ENCODE measurements around the gene APOBEC3C.

GRCh38 chr22:38984224-38984623 lies 29.8 kb upstream of the APOBEC3C start:
- TF ChIP-seq, protein P1, sequence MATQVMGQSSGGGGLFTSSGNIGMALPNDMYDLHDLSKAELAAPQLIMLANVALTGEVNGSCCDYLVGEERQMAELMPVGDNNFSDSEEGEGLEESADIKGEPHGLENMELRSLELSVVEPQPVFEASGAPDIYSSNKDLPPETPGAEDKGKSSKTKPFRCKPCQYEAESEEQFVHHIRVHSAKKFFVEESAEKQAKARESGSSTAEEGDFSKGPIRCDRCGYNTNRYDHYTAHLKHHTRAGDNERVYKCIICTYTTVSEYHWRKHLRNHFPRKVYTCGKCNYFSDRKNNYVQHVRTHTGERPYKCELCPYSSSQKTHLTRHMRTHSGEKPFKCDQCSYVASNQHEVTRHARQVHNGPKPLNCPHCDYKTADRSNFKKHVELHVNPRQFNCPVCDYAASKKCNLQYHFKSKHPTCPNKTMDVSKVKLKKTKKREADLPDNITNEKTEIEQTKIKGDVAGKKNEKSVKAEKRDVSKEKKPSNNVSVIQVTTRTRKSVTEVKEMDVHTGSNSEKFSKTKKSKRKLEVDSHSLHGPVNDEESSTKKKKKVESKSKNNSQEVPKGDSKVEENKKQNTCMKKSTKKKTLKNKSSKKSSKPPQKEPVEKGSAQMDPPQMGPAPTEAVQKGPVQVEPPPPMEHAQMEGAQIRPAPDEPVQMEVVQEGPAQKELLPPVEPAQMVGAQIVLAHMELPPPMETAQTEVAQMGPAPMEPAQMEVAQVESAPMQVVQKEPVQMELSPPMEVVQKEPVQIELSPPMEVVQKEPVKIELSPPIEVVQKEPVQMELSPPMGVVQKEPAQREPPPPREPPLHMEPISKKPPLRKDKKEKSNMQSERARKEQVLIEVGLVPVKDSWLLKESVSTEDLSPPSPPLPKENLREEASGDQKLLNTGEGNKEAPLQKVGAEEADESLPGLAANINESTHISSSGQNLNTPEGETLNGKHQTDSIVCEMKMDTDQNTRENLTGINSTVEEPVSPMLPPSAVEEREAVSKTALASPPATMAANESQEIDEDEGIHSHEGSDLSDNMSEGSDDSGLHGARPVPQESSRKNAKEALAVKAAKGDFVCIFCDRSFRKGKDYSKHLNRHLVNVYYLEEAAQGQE (IDR thresholded peaks at IDR 0.05; ENCODE audit: insufficient replicate concordance, low read depth): no peak
- TF ChIP-seq, protein P2, sequence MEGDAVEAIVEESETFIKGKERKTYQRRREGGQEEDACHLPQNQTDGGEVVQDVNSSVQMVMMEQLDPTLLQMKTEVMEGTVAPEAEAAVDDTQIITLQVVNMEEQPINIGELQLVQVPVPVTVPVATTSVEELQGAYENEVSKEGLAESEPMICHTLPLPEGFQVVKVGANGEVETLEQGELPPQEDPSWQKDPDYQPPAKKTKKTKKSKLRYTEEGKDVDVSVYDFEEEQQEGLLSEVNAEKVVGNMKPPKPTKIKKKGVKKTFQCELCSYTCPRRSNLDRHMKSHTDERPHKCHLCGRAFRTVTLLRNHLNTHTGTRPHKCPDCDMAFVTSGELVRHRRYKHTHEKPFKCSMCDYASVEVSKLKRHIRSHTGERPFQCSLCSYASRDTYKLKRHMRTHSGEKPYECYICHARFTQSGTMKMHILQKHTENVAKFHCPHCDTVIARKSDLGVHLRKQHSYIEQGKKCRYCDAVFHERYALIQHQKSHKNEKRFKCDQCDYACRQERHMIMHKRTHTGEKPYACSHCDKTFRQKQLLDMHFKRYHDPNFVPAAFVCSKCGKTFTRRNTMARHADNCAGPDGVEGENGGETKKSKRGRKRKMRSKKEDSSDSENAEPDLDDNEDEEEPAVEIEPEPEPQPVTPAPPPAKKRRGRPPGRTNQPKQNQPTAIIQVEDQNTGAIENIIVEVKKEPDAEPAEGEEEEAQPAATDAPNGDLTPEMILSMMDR (IDR thresholded peaks at IDR 0.05; ENCODE audit: insufficient read depth, low read length): no peak
- TF ChIP-seq GABPA (IDR thresholded peaks at IDR 0.05; ENCODE audit: low read depth): no peak
- peak; percentile 39; the same call in 1 of the 2 replicates for TF ChIP-seq SPI1 (IDR thresholded peaks at IDR 0.05; ENCODE audit: borderline replicate concordance, low read depth)

Measured in HL-60 (cell line).